NCI-H1417 (cell line): ENCODE results near the gene TRRAP.
A peak's percentile ranks its signal among the peaks of the same experiment; 100 is the strongest.

Source experiments
- DNase-seq, 3 experiments: peaks; one replicate each; lab custom pipeline; 2025; lab: John Stamatoyannopoulos, UW

The TRRAP gene

GRCh38 chr7:98988641-98989040, 110.3 kb downstream of the TRRAP start:
- DNase-seq: peak in 1 of 3 experiments; percentile 7

GRCh38 chr7:98990356-98990755, 112.0 kb downstream of the TRRAP start:
- DNase-seq: no peak

GRCh38 chr7:98991141-98991540, 112.8 kb downstream of the TRRAP start:
- DNase-seq: no peak

- DNase-seq: no peak
Measured at GRCh38 chr7:98992076-98992475, 113.7 kb downstream of the TRRAP start.

- DNase-seq: no peak
Measured at GRCh38 chr7:98993024-98993897, 114.9 kb downstream of the TRRAP start.

GRCh38 chr7:98994046-98994944, 116.0 kb downstream of the TRRAP start:
- no peak for DNase-seq

- no peak for DNase-seq
Measured at GRCh38 chr7:98995111-98995510, 116.8 kb downstream of the TRRAP start.

- DNase-seq: no peak
Measured at GRCh38 chr7:98995523-98996149, 117.3 kb downstream of the TRRAP start.

GRCh38 chr7:98996150-98996552, 117.8 kb downstream of the TRRAP start:
- no peak for DNase-seq

- DNase-seq: no peak
Measured at GRCh38 chr7:98997846-98998245, 119.5 kb downstream of the TRRAP start.

GRCh38 chr7:98998821-98999725, 120.7 kb downstream of the TRRAP start:
- no peak for DNase-seq

- DNase-seq: no peak
Measured at GRCh38 chr7:99000196-99000903, 122.0 kb downstream of the TRRAP start.

GRCh38 chr7:99000904-99001465, 122.7 kb downstream of the TRRAP start:
- no peak for DNase-seq

GRCh38 chr7:99001482-99002147, 123.3 kb downstream of the TRRAP start:
- DNase-seq: no peak

- DNase-seq: no peak
Measured at GRCh38 chr7:99002148-99002826, 124.0 kb downstream of the TRRAP start.

- DNase-seq: no peak
Measured at GRCh38 chr7:99002827-99003212, 124.5 kb downstream of the TRRAP start.

GRCh38 chr7:99003419-99003818, 125.1 kb downstream of the TRRAP start:
- no peak for DNase-seq

GRCh38 chr7:99004216-99004615, 125.9 kb downstream of the TRRAP start:
- no peak for DNase-seq

- DNase-seq: no peak
Measured at GRCh38 chr7:99004781-99005500, 126.6 kb downstream of the TRRAP start.
